ENCODE measurements around the gene KCNAB2.

KCNAB2 gene

DNA sequence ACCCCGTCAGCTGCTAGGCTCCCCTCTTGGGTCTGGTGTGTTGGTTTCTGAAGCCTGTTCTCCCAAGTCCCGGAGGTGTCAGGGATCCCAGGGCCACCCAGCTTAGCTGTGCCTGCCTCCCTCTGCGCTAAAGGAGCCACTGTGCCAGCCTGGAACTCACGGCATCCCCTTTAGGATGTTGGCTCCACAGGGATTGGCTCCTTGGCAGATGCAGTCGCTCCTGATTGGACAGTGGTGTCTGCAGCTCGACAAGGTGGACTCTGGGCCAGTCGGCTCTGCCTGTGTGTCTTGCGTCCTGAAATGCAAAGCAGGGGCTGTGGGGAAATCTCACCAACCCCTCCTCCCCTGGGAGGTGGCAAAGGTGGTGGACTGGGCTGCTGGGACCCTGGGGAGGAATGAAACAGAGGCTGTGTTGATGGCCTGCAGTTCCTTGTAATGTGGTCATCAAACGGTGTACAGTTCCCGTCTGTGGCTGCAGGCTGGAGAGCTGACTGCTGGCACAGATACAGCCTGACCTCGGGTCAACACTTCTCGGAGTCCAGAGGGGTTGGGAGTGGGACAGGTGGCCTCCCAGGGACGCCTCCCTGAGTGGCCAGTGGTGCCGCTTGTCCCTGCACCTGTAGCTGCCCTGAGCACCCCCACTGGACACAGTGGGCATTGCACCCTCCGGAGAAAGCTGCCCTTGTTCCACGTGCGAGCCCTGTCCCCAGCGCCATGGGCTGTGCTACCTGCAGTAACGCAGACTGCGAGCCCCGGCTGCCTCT, 11.5 kb upstream of the KCNAB2 start:
- DNase-seq = no peak

DNA sequence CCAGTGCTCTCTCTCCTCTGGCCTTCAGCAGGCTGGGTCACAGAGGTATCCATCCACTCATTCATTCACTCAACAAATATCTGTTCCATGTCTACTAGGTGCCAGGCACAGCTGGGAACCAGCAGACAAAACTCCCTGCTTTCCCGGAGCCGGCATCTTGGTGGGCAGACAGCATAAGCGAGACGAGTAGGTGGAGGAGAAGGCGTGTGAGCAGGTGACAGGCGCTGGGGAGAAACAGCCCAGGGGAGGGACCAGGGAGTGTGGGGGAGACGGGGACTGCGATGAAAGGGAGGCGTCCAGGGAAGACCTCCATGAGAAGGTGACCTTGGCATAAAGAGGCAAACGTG, 11.0 kb upstream of the KCNAB2 start:
- no peak for DNase-seq

DNA sequence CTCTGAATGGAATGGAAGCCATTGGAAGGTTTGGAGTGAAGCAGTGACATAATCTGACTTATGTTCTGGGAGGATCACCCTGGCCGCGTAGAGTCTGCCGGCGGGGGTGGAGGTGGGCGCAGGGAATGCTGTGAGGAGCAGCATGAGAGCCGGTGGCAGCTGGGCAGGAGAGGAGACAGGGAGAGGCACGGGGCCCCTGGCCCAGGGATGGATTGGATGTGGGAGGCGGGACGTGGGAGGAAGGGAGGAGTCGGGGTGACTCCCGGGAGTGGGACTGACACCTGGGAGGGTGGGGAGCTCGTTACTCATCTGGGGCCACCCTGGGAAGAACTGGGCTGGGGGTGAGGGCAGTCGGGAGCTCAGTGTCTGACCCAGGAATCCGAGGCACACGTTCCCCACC, 10.4 kb upstream of the KCNAB2 start:
- DNase-seq = no peak

DNA sequence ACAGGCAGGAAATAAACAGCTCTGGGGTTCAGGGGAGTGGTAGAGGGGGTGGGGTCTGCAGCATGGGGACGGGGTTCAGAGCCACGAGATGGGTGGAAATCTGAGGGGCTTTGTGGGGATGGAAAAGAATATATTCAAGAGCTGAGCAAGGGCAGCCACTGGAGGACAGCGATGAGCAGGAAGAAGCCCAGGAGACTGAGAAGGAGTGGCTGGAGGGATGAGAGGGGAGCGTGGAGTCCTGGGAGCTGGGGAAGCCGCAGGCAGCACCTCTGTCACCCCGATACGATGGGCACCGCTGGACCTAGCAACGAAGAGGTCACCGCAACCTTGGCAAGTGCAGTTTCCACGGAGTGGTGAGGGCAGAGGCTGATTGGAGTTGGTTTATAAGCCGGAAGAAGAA, 10.0 kb upstream of the KCNAB2 start:
- DNase-seq = no peak

DNA sequence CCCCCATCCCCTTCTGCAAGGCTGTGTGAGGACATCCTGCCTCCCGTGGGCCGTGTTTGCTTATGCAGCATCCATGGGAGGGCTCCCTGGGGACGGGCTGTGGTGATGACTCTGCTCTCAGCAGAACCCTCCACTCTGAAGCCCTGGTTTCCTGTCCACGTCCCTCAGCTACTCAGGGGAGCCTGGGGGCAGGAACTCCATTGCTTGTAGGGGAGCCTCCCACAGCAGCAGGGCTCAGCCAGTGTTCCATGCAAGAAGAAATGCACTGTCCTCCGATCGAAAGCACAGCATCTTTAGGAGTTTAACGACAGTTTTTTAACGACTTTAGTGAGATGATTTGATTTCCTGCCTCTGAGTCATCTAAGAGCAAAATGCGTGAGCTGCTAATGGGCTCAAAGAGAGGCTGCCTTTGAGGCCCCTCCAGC, 8.3 kb upstream of the KCNAB2 start:
- DNase-seq = peak; percentile 90

DNA sequence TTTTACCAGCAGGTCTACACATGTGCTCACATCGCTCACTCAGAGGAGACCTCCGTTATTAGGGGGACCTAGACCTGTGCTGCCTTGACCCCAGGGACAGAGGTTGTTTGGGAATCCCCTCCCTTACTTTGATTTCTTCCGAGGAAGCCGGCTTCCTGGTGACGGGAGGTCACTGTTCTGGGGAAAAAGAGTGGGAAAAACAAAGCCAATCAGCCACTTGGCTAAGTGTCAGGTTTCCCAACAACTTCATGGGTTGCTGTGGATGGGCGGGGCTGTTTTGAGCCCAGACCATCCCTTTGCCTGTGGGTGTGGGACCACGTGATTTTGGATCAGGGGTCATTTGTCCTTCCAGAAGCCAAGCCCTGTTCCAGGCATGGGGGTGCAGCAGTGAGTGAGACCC, 7.1 kb upstream of the KCNAB2 start:
- no peak for DNase-seq

DNA sequence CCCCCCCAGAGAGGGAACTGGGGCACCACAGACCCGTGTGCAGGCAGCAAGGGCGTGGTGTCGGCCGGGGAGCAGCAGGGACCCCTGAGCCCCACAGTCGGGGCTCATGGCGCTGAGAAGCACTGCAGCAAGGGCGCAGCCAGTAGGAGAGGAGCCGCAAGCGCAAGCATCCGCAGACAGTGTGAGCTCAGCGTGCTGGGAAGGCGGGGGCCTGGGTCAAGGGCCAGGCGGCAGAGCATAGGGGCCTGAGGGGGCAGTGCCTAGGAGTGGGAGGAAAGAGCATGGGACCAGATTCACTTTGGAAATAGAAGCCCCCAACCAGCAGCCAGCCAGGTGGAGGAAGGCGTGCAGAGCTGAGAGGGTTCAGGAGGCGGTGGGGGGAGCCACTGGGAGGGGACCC, 6.7 kb upstream of the KCNAB2 start:
- DNase-seq = no peak

DNA sequence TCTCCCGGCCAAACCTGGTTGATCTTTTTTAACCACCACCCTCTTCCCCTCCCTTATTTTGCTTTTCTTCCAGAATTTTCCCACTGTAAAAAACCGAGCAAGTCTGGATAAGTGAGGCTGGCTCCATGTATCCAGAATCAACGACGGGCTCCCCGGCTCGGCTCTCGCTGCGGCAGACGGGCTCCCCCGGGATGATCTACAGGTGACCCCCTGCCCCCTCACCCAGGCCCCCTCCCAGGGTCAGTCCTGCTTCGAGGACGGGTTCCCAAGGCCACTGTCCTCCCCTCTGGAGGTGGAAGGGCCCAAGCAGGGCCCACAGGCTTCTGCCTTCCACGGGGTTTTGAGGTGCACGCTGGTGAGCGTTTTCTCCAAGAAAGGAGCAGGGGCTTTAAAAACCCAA, 5.2 kb upstream of the KCNAB2 start:
- DNase-seq = no peak

DNA sequence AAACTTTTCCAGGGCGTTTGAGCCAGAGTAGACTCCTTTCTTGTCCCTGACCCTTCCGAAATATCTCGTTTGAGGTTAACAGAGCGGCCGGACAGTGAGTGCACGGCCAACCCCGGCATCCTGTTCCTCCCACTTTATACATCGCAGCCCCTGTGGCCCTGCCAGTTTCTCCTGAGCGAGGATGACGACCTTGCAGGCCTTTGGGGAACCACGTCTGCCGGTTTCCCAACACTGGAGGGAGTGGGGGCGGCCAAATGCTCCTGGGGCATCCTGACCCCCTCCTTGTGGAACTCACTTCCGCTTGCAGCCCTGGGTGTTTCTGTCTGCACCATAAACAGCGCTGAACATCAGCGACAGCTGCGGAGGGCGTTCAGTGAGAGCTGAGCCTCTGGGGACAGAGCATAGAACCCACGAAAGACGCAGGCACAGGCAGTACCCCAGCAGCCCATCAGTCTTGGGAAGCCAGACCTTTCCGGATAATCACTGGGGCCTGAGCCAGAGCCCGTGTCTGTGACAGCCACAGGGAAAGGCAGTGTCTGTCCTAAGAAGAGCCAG, 4.8 kb upstream of the KCNAB2 start:
- no peak for DNase-seq

DNA sequence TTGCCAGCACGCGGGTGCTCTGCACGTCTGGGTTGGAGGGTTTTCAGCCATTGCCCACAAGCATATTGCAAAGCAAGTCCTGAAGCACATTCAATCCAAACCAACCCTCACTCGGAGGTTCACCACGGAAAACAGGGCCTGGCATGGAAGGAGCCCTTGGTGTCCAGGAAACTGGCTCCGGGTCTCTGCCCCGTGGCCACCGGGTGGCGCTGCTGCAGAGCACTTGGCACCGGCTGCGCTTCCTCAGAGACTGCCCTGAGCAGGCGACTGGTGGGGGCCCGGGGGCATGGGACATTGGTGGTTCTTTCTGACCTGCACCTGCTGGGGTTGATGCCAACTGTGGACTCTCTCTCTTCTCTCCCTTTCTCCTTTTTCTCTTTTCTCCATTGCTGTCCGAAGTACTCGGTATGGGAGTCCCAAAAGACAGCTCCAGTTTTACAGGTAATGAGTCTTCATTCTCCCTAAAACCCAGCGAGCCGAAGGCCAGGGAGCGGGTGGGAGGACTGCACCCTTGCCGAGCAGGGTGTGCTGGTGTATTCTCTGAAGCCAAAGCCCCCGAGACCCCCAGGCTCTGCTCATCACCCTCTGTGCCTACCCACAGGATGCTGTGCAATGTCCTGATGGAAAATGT, 4.1 kb upstream of the KCNAB2 start:
- no peak for DNase-seq

DNA sequence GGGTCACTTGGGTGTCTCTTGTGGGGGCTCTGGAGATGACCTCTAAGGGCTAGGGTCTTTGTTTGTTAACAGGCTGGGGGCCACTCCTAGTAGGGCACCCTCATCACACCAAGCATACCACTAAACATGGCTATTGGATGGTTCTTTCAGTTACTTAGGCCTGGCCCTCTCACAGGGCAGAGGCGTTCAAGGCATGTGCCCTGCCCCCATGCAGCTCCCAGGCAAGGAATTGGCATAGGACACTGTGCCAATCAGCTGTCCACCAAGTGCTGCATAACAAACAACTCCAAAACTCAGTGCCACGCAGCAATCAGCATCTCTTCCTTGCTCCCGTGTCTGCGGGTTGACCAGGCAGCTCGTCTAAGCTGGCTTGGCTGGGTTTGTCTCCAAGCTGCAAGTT, 2.1 kb upstream of the KCNAB2 start:
- DNase-seq = no peak

DNA sequence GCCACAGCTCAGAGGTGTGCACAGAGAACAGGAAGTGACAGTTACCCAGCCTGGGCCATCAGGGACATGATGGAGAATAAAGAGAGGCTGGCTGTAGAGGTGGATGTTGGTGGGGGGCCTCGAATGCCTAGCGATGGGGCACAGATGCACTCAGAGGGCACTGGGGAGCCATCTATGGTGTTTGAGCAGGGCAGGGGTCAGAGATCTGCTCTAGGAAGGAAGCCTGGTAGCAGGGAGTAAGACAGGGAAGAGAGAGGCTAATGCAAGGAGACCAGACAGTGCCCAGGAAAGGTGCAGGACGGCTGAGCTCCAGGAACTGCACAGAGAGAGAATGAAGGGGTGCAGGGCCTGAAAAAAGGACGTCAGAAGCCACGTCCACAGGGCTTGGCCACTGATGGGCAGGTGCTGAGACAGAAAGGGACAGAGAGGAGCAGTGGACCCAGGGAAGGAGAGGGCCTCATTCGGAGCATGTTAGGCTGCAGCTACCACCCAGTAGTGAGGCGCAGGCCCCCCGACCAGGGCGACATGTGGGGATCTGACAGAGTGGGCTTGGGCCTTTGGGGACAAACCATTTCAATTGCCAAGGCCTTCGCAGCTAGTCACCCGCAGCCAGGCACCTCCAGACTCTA, 1.1 kb upstream of the KCNAB2 start:
- DNase-seq = no peak

DNA sequence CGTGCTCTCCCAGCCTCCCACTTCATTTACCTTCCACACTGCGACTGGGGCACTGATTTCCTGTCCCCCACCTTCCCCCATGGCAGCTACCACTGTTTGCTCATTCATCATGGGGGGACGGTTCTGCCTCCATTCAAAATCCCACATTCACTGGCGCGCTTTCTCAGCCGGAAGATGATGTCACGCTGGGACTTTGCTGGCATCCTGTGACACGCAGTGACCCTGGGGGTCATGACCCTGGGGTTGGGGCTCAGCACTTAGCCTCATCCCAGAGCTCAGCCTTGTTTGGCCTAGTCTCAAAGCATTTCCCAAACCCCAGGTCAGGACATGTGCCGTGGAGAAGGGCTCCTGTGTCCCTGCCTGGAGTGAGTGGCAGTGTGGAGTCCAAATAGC, 582 bp upstream of the KCNAB2 start:
- no peak for DNase-seq

DNA sequence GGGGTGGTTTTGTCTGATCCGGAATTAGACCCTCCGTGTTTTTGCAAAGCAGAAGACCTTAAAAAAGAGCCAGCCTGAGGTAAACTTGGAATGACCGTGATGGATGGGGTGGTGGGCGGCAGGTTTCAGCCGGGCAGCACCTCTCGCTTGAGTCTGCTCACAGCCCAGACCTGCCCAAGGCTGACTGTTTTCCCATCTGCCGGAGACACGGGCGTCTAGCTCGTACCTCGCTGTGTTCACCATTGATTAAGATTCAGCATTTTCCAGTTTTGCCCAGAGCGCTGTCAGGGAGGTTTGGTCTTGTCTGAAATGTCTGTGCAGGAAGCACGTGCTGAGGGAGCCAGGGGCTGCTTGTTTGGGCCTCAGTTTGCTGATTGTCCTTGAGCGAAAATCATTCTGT, 591 bp downstream of the KCNAB2 start:
- no peak for DNase-seq

DNA sequence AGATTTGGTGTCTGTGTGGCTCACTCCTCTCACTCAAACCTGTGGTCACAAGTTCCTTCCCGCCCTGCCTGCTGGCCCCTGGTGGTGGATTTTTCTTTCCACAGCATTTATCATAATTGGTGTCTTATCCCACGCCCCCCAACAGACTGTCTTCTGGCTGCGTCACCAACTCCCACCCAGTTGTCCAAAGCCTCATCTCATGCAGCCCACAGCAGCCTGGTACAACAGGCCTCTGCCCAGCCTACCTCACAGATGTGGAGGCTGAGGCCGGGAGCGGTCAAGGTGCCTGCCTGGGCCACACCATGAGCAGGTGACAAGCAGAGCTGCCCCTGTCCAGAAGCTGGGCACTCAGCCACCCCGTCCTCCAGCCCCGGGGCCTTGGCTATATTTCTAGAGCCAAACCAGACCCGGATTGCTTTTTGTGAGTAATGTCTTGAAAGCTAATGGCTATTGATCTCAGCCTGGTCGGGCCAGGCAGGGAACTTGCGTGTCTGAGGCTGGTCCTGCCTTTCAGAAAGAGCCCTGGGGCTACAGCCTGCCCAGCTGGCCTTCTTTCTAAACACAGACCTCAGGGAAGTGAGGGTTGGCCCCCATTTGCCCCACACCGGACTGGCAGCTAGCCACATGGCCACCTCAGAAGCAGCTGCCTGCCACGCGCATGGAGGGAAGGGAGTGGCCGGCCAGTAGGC, 2.6 kb downstream of the KCNAB2 start:
- no peak for DNase-seq

DNA sequence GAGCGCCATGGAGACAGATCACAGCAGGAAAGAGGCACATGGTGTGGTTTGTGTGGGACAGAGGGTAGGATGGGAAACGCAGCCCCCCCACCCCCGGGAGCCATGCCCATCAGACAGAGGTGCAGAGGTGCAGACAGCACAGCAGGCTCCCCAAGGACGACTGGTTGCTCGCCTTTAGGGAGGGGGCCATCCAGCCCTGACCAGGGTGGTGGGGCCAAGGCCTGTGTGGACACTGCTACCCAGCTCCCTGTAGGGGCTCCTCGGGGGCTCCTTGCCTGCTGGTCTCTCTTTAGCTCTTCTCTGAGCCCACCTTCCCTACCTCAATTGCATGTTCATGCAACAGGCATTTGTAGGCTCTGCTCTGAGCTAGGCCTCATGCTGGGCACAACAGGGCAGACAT, 3.7 kb downstream of the KCNAB2 start:
- no peak for DNase-seq

DNA sequence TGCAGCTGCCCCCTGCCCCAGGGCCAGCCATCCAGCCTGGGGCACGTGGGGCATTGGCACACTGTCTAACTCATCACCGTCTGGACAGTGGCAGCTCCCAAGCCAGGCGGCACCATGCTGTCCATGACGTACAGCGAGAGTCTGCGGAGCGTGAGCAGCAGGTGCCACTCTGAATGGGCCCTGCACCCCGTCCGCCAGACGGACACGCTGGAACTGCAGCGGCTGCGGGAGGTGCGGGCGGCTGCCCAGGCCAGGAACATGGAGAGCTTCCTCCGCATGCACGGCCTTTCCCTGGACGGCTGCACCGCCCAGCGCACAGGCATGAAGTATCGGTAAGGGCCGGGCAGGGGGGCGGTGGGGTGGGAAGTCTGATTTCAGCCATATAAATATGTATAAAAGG, 5.7 kb downstream of the KCNAB2 start:
- DNase-seq = no peak

DNA sequence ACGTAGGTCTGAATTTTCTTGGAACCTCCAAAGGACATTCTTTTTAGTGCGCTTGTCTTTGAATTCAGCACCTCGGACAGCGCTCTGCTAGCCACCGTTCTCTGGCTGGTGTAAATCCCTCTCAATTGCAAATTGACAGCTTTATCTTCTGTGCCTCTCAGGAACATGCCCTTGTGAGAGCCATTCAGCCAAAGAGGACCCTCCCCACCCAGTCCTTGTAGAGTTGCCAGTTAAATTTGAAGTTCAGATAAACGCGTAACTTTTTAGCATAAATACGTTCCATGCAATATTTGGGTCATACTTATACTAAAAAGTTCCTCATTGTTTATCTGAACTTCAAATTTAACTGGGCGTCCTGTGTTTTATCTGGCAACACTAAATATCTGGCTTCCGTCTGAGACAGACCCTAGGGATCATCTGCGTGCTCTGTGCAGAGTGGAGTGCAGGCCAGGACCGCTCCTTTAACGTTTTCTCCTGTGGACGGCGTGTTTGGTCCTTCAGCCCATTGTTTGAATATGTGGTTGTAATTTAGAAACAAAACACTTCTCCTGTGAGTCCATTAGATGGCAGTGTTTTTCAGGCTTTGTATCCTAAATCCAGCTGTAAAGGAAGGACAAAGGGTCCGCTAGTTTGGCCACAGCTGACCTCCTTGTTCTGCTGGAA, 7.0 kb downstream of the KCNAB2 start:
- DNase-seq = peak; percentile 66

DNA sequence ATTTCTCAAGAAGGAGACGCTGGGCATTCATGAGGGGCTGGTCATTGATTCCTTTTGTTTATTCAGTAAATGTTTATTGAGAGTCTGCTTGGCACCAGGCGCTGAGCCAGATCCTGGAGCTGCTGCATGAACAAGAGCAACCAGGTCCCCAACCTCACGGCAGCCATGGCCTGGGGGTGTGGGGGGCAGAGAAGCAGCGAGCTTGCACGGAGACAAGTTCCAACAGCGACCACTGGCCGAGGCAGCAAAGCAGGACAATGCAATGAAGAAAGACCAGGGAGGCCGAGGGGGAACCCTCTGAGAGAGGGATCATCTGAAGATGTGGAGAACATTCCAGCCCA, 7.5 kb downstream of the KCNAB2 start:
- no peak for DNase-seq

DNA sequence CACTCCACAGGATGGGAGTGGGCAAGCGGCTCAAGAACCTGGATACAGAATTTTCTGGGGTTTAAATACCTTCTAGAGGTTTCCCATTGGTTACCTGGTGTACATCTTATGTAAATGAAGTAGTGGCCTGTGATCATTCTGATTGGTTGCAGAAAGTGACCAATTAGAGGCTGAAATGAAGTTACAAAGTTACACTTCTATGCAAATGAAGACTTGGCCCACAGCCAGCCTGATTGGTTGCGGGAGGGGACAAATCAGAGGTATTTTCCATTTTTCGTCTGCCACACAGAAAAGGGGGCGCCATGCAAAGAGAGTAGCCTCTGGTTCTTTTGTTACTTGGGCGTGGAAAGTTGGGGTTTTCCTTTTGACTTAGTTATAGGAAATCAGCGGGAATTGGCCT, 8.9 kb downstream of the KCNAB2 start:
- no peak for DNase-seq

DNA sequence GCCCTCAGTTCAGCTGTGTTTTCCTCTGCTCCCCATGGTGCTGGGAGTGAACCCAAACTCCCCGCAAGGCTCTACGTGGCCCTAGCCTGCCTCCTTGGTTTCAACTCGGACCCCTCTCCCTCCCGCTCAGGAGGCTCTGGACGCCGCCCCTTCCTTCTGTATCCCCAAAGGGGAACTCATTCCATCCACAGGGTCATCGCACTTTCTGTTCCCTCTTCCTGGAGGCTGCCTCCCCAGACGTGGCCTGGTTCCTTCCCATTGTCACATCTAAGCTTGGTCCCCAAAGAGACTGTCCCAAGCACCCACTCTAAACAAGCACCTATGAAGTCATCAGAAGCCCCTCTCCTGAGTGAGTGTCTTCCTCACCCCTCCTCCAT, 10.9 kb downstream of the KCNAB2 start:
- no peak for DNase-seq

DNA sequence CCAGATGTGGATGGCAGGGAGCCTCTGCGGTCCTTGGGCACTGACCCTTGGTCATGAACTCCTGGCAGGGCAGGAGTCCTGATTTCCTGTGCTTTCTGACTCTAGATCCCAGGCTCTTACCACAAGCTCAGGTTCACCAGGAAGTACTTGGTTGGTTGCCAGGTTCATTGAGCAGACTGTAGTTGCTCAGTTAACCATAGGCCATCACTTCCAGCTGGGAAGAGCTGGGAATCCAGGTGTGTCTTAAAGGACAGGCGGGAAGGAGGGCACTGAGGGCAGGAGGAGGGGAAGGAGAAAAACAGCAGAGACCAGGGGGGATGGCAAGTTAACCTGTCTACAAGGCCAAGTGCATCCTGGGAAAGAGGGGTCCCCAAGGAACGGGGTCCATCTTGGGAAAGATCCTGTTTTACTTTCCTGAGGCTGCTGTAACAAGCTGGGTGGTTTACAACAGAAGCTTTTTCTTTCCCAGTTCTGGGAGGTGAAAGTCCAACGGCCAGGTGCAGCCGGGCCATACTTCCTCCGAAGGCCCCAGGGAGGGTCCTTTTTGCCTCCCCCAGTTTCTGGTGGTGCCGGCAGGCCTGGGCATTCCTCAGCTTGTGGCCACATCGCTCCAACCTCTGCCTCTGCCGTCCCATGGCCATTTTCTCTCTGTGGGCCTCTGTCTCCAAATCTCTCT, 11.6 kb downstream of the KCNAB2 start:
- no peak for DNase-seq

DNA sequence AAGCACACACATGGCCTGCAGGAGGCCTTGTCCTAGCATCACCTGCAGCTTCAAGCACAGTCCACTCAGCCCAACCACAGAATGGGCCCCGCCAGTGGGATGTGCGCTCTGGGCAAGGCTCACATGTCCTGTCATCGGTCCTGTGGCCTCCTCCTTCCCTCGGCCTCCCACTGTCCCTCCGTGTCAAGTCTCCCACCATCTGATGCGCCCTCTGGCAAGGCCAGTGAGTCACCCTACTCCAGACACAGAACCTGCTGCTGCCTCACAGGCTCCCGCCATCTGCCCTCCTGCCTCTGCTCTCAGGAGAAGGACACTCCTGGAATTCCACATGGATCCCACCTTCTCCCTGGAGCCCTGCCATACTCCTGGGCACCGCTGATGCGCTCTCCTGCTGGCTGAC, 14.2 kb downstream of the KCNAB2 start:
- DNase-seq = no peak
